OCI-LY1 (cell line): ENCODE data around the gene SCN8A.

Experiments
- H2AFZ ChIP-seq: fragments of 200-600 bp; sonication (generic), shearing (Covaris generic); 2 replicates; pipeline ENCODE4 v1.6.0; 2014; ENCODE audit warnings: antibody characterized with exemption, mild to moderate bottlenecking, low read length
- H3F3A ChIP-seq: fragments of 200-600 bp; sonication (generic), shearing (Covaris generic); 2 replicates; pipeline ENCODE4 v1.6.0; 2014; ENCODE audit warnings: mild to moderate bottlenecking, antibody characterized with exemption, low read length, moderate library complexity; ENCODE audit not compliant: insufficient read depth
- H3K27ac ChIP-seq: fragments of 200-600 bp; sonication (generic); 2 replicates; pipeline ENCODE4 v1.5.1; 2014; ENCODE audit warnings: low read length, mixed run types, mild to moderate bottlenecking, low read depth; ENCODE audit not compliant: poor library complexity, severe bottlenecking
- H3K27me3 ChIP-seq: fragments of 200-600 bp; sonication (generic); 2 replicates; pipeline ENCODE4 v1.6.0; 2014; ENCODE audit warnings: antibody characterized with exemption, mild to moderate bottlenecking, low read length, moderate library complexity; ENCODE audit not compliant: insufficient read depth
- H3K36me3 ChIP-seq: fragments of 200-600 bp; sonication (generic); 2 replicates; pipeline ENCODE4 v1.6.1; 2014; ENCODE audit warnings: mild to moderate bottlenecking, antibody characterized with exemption, low read length, moderate library complexity, mixed read lengths; ENCODE audit not compliant: insufficient read depth
- H3K4me1 ChIP-seq: fragments of 200-600 bp; sonication (generic); 2 replicates; pipeline ENCODE4 v1.5.1; 2014; ENCODE audit warnings: mild to moderate bottlenecking, low read length, moderate library complexity; ENCODE audit not compliant: insufficient read depth, severe bottlenecking
- H3K4me2 ChIP-seq: fragments of 200-600 bp; sonication (generic), shearing (Covaris generic); 2 replicates; pipeline ENCODE4 v1.6.1; 2014; ENCODE audit warnings: low read length
- H3K4me3 ChIP-seq: fragments of 200-600 bp; sonication (generic); 2 replicates; pipeline ENCODE4 v1.5.1; 2014; ENCODE audit warnings: low read length, low read depth, mild to moderate bottlenecking, mixed read lengths; ENCODE audit not compliant: poor library complexity, severe bottlenecking
- H3K79me2 ChIP-seq: fragments of 200-600 bp; shearing (Covaris generic); 2 replicates; pipeline ENCODE4 v1.6.1; 2016; ENCODE audit warnings: mixed run types, low read length, mixed read lengths; ENCODE audit not compliant: insufficient read depth
- H3K9ac ChIP-seq: fragments of 200-600 bp; sonication (generic), shearing (Covaris generic); 2 replicates; pipeline ENCODE4 v1.6.1; 2014; ENCODE audit warnings: mild to moderate bottlenecking, low read length, mixed read lengths
- H3K9me2 ChIP-seq: fragments of 200-600 bp; sonication (generic), shearing (Covaris generic); 2 replicates; pipeline ENCODE4 v1.6.1; 2014; ENCODE audit warnings: low read depth, mild to moderate bottlenecking, low read length, mixed read lengths
- H3K9me3 ChIP-seq: fragments of 200-600 bp; shearing (Covaris generic); 2 replicates; pipeline ENCODE4 v1.6.1; 2014; ENCODE audit warnings: low read length, mixed read lengths
- H4K20me1 ChIP-seq: fragments of 200-600 bp; sonication (generic), shearing (Covaris generic); 2 replicates; pipeline ENCODE4 v1.6.0; 2016; ENCODE audit warnings: mild to moderate bottlenecking, low read length; ENCODE audit not compliant: insufficient read depth
- CTCF ChIP-seq: fragments of 200-600 bp; sonication (generic), shearing (Covaris generic); IDR thresholded peaks from 2 replicates; pipeline ENCODE4 v1.5.1; 2017; ENCODE audit warnings: mild to moderate bottlenecking, antibody characterized with exemption, low read length, moderate library complexity, mixed read lengths
- EZH2 ChIP-seq: fragments of 200-600 bp; sonication (generic), shearing (Covaris generic); IDR thresholded peaks from 2 replicates; pipeline ENCODE4 v1.8.0; 2017; ENCODE audit warnings: borderline replicate concordance, mixed run types, mild to moderate bottlenecking, antibody characterized with exemption, low read length, moderate library complexity, mixed read lengths

SCN8A gene

GRCh38 chr12:51836827-51837173 lies 245.8 kb downstream of the SCN8A start:
- 0 out of 2 replicates have a peak, but pooled peaks cover 4% of the 10 kb centered on the region for H3K27me3 ChIP-seq

GRCh38 chr12:51837286-51837685 lies 246.3 kb downstream of the SCN8A start:
- H3K36me3 ChIP-seq, result no peaks in the 10 kb centered on the region
- 0 out of 2 replicates have a peak, but pooled peaks cover 4% of the 10 kb centered on the region for H3K27me3 ChIP-seq
- no peak overlapping the region for H3K9ac ChIP-seq
- H3F3A ChIP-seq, result no peaks in the 10 kb centered on the region
- no peak overlapping the region for H2AFZ ChIP-seq
- no peaks in the 10 kb centered on the region for H3K4me1 ChIP-seq
- no peaks in the 10 kb centered on the region for H3K9me3 ChIP-seq
- no peaks in the 10 kb centered on the region for H3K79me2 ChIP-seq
- H3K27ac ChIP-seq, result no peak overlapping the region
- no peak overlapping the region for H3K4me3 ChIP-seq
- TF ChIP-seq CTCF (no peak), EZH2 (no peak)
- no peaks in the 10 kb centered on the region for H4K20me1 ChIP-seq
- no peak overlapping the region for H3K4me2 ChIP-seq
- no peaks in the 10 kb centered on the region for H3K9me2 ChIP-seq

More at GRCh38 chr12:51836827-51837173, 245.8 kb downstream of the SCN8A start:
- H3K9me3 ChIP-seq, result no peaks in the 10 kb centered on the region
- TF ChIP-seq EZH2, result no peak
- TF ChIP-seq CTCF, result no peak
- no peak overlapping the region for H3K9ac ChIP-seq
- H3K27ac ChIP-seq, result no peak overlapping the region
- no peaks in the 10 kb centered on the region for H4K20me1 ChIP-seq
- H3K4me1 ChIP-seq, result no peaks in the 10 kb centered on the region
- H3F3A ChIP-seq, result no peaks in the 10 kb centered on the region
- no peak overlapping the region for H3K4me2 ChIP-seq
- H3K36me3 ChIP-seq, result no peaks in the 10 kb centered on the region
- H3K9me2 ChIP-seq, result no peaks in the 10 kb centered on the region
- H3K4me3 ChIP-seq, result no peak overlapping the region
- no peak overlapping the region for H2AFZ ChIP-seq
- no peaks in the 10 kb centered on the region for H3K79me2 ChIP-seq

- H3K9ac ChIP-seq, result no peak overlapping the region
- no peaks in the 10 kb centered on the region for H3K36me3 ChIP-seq
Observed at GRCh38 chr12:51838036-51838435, 247.0 kb downstream of the SCN8A start.

More at GRCh38 chr12:51838036-51838435, 247.0 kb downstream of the SCN8A start:
- no peaks in the 10 kb centered on the region for H3K9me3 ChIP-seq
- H4K20me1 ChIP-seq, result no peaks in the 10 kb centered on the region
- no peaks in the 10 kb centered on the region for H3K4me1 ChIP-seq
- TF ChIP-seq EZH2 (no peak), CTCF (no peak)
- H3K9me2 ChIP-seq, result no peaks in the 10 kb centered on the region
- no peak overlapping the region for H2AFZ ChIP-seq
- H3F3A ChIP-seq, result no peaks in the 10 kb centered on the region
- H3K4me2 ChIP-seq, result no peak overlapping the region
- no peaks in the 10 kb centered on the region for H3K79me2 ChIP-seq
- no peak overlapping the region for H3K4me3 ChIP-seq
- H3K27ac ChIP-seq, result no peak overlapping the region
- H3K27me3 ChIP-seq, result 0 out of 2 replicates have a peak, but pooled peaks cover 4% of the 10 kb centered on the region
